Measurements from ENCODE around the gene ZFYVE27.

- TF ChIP-seq POLR2AphosphoS5 (IDR thresholded peaks at IDR 0.05; ENCODE audit: borderline replicate concordance, low read depth, low read length) (no peak), EZH2 (IDR thresholded peaks at IDR 0.05) (no peak), FOXP2 (optimal IDR thresholded peaks at IDR 0.05; ENCODE audit: control extremely low read depth, extremely low read length, insufficient read depth) (no peak)
These were observed 12.5 kb upstream of the ZFYVE27 start for GRCh38 chr10:97724341-97724941.
